NCI-H526 treated with DMSO at 0.1 percent for 48 hours (cell line): ENCODE data around the gene DET1.
"Not testable (repeated sequence)": the region's sequence is repeated elsewhere in the genome, so short reads cannot be mapped to it uniquely, and the experiment has no call there.

ENCODE experiments used
- DNase-seq: peaks from one replicate; lab custom pipeline; 2025; lab: John Stamatoyannopoulos, UW

DET1 gene

GRCh38 chr15:88497109-88497765 lies 49.2 kb downstream of the DET1 start:
- no peak for DNase-seq

GRCh38 chr15:88493844-88494243 lies 52.6 kb downstream of the DET1 start:
- no peak for DNase-seq

GRCh38 chr15:88491158-88491557 lies 55.3 kb downstream of the DET1 start:
- no peak for DNase-seq

GRCh38 chr15:88490036-88490435 lies 56.4 kb downstream of the DET1 start:
- DNase-seq: no peak

GRCh38 chr15:88489321-88489720 lies 57.2 kb downstream of the DET1 start:
- no peak for DNase-seq

GRCh38 chr15:88487796-88488523 lies 58.5 kb downstream of the DET1 start:
- no peak for DNase-seq

- no peak for DNase-seq
These were observed 59.2 kb downstream of the DET1 start for GRCh38 chr15:88487178-88487795.

- DNase-seq: peak; percentile 47
These were observed 61.7 kb downstream of the DET1 start for GRCh38 chr15:88484682-88485331.

- no peak for DNase-seq
These were observed 64.2 kb downstream of the DET1 start for GRCh38 chr15:88482263-88482662.

- no peak for DNase-seq
These were observed 65.5 kb downstream of the DET1 start for GRCh38 chr15:88480981-88481380.

GRCh38 chr15:88479169-88479568 lies 67.3 kb downstream of the DET1 start:
- DNase-seq: no peak

GRCh38 chr15:88477904-88478303 lies 68.6 kb downstream of the DET1 start:
- no peak for DNase-seq

GRCh38 chr15:88477126-88477525 lies 69.4 kb downstream of the DET1 start:
- DNase-seq: no peak

GRCh38 chr15:88476635-88477060 lies 69.8 kb downstream of the DET1 start:
- peak; percentile 13 for DNase-seq

GRCh38 chr15:88473661-88474293 lies 72.7 kb downstream of the DET1 start:
- not testable (repeated sequence) for DNase-seq

GRCh38 chr15:88472225-88472624 lies 74.3 kb downstream of the DET1 start:
- no peak for DNase-seq

GRCh38 chr15:88470625-88471372 lies 75.7 kb downstream of the DET1 start:
- DNase-seq: no peak

GRCh38 chr15:88469321-88469720 lies 77.2 kb downstream of the DET1 start:
- no peak for DNase-seq

GRCh38 chr15:88468721-88469120 lies 77.8 kb downstream of the DET1 start:
- not testable (repeated sequence) for DNase-seq

- DNase-seq: no peak
These were observed 78.4 kb downstream of the DET1 start for GRCh38 chr15:88467935-88468528.
